ENCODE data around the gene GPBP1.
A peak's percentile ranks its signal among the peaks of the same experiment; 100 is the strongest.
"Not testable (repeated sequence)": the region's sequence is repeated elsewhere in the genome, so short reads cannot be mapped to it uniquely, and the experiment has no call there.

GPBP1 gene

DNA sequence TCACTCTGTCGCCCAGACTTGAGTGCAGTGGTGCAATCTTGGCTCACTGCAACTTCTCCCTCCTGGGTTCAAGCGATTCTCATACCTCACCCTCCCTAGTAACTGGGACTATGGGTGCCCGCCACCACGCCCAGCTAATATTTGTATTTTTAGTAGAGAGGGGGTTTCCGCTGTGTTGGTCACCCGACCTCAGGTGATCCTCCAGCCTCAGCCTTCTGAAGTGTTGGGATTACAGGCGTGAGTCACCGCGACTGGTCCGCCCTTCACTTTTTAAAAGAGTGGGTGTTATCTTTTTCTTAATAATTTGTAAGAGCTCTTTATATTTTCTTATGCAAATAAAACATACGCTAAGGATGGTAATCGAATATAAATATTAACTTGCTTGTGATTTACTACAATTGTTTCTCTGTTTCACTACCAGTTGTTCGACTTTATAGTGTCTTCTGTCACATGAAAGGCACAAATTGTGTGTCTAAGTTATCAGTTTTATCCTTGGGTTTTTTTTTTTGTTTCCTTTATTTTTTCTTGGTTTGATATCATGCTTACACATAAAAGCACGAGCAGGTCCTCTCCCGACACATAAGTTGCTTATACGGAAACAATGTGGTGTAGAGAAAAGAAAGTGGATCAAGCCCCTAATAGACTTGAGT is 1.9 kb upstream of the GPBP1 start:
- DNase-seq, result peak; percentile 46
- peak overlapping the region; percentile 98 for H3K27ac Mint-ChIP-seq
- H3K9me3 Mint-ChIP-seq, result no peaks in the 10 kb centered on the region
- H3K4me1 Mint-ChIP-seq, result peaks cover 21% of the 10 kb centered on the region
- H3K4me3 Mint-ChIP-seq, result peak overlapping the region; percentile 92
- H3K27me3 Mint-ChIP-seq, result no peaks in the 10 kb centered on the region
- peaks cover 15% of the 10 kb centered on the region for H3K36me3 Mint-ChIP-seq (ENCODE audit: low read depth)
- no peak for ATAC-seq

DNA sequence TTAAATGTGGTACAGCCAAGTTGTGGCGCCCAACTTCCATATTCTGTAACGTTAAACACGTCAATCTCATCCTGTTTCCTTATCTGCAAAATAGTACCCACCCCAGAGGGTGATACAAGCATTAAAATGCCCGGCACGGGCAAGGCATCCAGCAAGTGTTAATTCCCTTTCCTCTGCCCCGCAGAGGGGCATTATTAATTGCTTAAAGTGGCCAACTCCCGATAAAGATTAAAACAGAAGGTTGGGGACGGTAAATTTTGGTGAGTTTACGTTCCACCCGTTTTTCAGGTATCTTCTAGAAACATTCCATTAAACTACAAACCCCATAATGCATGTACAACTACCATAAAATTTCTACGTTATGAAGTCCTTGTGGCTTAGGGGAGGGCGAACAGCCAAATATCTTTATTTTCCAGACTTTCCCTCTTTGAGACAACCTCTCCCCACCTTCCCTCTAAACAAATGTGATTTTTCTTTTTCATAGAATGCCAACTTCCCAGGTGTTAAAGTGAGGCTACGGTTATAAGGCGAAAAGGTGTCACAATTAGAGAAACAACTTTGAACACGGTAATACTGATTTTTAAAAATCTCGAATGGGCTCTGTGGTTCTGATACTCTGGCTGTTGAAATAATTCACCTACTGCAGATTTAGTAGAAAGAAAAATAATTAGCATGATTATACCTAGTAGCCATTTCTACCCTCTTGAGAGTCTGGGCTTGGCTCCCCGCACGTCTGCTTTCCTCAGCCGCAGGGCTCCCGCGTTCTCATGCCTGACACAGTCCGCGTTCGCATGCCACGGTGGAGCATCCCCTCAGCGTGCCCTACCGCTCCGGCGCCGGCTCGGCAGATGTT is 1.2 kb upstream of the GPBP1 start:
- peaks cover 27% of the 10 kb centered on the region for H3K4me1 Mint-ChIP-seq
- H3K4me3 Mint-ChIP-seq, result peak overlapping the region; percentile 92
- no peaks in the 10 kb centered on the region for H3K27me3 Mint-ChIP-seq
- ATAC-seq (no peak), DNase-seq (peak; percentile 28)
- H3K27ac Mint-ChIP-seq, result peak overlapping the region; percentile 98
- H3K9me3 Mint-ChIP-seq, result no peaks in the 10 kb centered on the region
- peaks cover 20% of the 10 kb centered on the region for H3K36me3 Mint-ChIP-seq (ENCODE audit: low read depth)

DNA sequence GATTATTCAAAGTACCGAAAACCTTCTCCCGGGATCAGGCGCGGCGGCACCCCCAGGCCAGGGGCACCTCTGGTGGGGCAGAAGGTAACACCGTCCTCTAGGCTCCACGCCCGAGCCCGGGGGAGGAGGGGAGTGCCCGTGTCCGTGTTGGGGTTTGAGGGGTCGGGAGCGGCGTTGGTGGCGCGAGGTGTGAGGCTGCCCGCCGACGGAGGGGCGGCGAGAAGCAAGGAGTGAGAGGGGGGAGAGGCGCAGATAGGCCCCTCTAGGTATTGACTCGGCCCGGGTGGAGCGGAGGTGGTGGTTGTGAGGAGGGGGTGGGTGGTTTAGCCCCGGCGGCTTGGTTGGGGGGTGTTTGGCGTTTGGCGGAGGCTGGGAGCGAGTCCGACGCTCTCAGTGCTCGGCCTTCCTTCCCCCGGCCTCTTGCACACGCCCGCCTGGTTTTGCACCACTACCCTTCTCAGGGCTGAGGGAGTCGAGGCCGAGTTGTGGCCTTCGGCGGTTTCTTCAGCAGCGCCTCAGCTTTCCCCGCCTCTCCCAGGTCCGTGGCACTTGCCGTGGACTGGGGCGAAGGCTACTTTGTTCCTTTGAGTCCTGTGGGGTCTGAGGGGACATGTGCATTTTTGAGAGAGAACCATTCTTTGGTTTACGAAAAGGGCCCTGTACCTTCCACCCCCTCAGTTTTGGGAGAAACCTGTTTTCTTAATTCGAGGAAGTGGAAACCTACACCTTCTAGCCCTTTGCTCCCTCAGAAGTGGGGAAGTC is 450 bp downstream of the GPBP1 start:
- peaks cover 42% of the 10 kb centered on the region for H3K4me1 Mint-ChIP-seq
- ATAC-seq, result peak; percentile 1

DNA sequence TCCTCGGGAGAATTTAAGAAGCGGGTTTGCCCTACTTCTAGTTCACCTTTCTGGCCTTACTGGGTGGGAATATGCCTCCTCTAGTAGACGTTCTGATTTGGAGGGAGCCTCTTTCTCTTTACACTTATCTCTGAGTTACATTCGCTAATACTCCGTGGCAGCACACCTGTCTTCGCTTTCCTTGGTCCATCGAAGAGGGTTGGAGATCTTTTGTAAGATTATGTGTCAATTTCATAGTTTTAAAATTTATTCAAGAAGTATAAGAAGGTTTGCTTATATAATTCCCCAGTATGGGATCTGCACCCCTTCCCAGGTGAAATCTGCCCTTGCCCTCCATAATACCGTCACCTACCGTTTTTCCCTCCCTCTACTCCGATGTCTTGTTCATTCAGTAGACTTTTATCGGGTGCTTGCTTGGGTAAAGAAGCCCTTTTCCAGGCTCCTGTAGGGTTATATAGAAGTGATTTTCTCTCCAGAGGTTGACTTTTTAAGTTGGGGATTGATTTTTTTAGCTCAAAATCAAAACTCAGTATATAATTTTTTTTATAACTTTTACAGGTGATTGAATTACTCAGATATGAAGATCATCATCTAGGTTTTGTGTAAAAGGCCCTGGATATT is 1.1 kb downstream of the GPBP1 start:
- Mint-ChIP-seq H3K4me3 (peak overlapping the region; percentile 92), H3K4me1 (peaks cover 49% of the 10 kb centered on the region), H3K27ac (peak overlapping the region; percentile 98), H3K36me3 (ENCODE audit: low read depth) (peaks cover 41% of the 10 kb centered on the region), H3K9me3 (no peaks in the 10 kb centered on the region), H3K27me3 (no peaks in the 10 kb centered on the region)
- ATAC-seq (no peak), DNase-seq (no peak)

More for the DNA sequence above, 450 bp downstream of the GPBP1 start:
- peaks cover 34% of the 10 kb centered on the region for H3K36me3 Mint-ChIP-seq (ENCODE audit: low read depth)
- peak overlapping the region; percentile 98 for H3K27ac Mint-ChIP-seq
- H3K27me3 Mint-ChIP-seq, result no peaks in the 10 kb centered on the region
- DNase-seq, result peak; percentile 47
- no peaks in the 10 kb centered on the region for H3K9me3 Mint-ChIP-seq
- peak overlapping the region; percentile 92 for H3K4me3 Mint-ChIP-seq

GRCh38 chr5:57175551-57176309 is 1.9 kb downstream of the GPBP1 start:
- Mint-ChIP-seq H3K4me3 (peak overlapping the region; percentile 92), H3K27me3 (no peaks in the 10 kb centered on the region), H3K9me3 (no peaks in the 10 kb centered on the region), H3K4me1 (peaks cover 56% of the 10 kb centered on the region), H3K36me3 (ENCODE audit: low read depth) (peaks cover 48% of the 10 kb centered on the region), H3K27ac (peak overlapping the region; percentile 98)
- DNase-seq (peak; percentile 52), ATAC-seq (no peak)

DNA sequence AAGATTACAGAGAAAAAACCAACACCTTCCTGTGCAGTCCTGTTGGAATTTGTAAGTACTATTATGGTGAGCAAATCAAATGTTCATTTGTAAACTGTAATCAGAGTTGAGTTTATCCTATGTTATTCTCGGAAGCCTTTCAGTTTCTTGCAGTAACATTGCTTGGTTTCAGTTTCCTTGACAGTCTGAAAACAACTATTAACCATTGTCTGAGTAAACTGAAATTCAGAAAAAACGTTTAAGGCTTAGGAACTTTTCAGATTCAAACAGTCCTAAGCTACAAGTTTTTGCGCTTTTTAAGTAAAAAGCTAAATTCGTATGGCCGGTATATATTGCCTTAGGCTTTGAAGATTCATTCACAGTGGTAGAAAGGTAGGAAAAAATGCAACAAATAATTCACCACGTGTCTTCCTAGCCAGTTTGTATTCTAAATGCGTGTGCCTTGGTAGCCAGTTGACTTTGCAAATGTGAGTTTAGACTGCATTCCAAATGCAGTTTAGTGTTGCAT is 2.5 kb downstream of the GPBP1 start:
- peaks cover 54% of the 10 kb centered on the region for H3K36me3 Mint-ChIP-seq (ENCODE audit: low read depth)
- H3K4me3 Mint-ChIP-seq, result peak overlapping the region; percentile 92
- ATAC-seq (no peak), DNase-seq (no peak)
- H3K9me3 Mint-ChIP-seq, result no peaks in the 10 kb centered on the region
- H3K27ac Mint-ChIP-seq, result peak overlapping the region; percentile 98
- H3K27me3 Mint-ChIP-seq, result no peaks in the 10 kb centered on the region
- peaks cover 63% of the 10 kb centered on the region for H3K4me1 Mint-ChIP-seq

- no peaks in the 10 kb centered on the region for H3K27me3 Mint-ChIP-seq
- peaks cover 56% of the 10 kb centered on the region for H3K36me3 Mint-ChIP-seq (ENCODE audit: low read depth)
- peak overlapping the region; percentile 92 for H3K4me3 Mint-ChIP-seq
- ATAC-seq, result no peak
- no peaks in the 10 kb centered on the region for H3K9me3 Mint-ChIP-seq
- H3K27ac Mint-ChIP-seq, result peak overlapping the region; percentile 75
- DNase-seq, result no peak
- peaks cover 60% of the 10 kb centered on the region for H3K4me1 Mint-ChIP-seq
These were observed 3.8 kb downstream of the GPBP1 start for GRCh38 chr5:57177479-57178156.

GRCh38 chr5:57178238-57178637 is 4.4 kb downstream of the GPBP1 start:
- not testable (repeated sequence) for H3K27ac Mint-ChIP-seq, DNase-seq, H3K27me3 Mint-ChIP-seq, ATAC-seq, H3K9me3 Mint-ChIP-seq
- peaks cover 58% of the 10 kb centered on the region for H3K36me3 Mint-ChIP-seq (ENCODE audit: low read depth)
- peak overlapping the region; percentile 92 for H3K4me3 Mint-ChIP-seq
- peaks cover 62% of the 10 kb centered on the region for H3K4me1 Mint-ChIP-seq

- DNase-seq (no peak), ATAC-seq (no peak)
- peaks cover 70% of the 10 kb centered on the region for H3K4me1 Mint-ChIP-seq
- peak overlapping the region; percentile 73 for H3K27ac Mint-ChIP-seq
- no peaks in the 10 kb centered on the region for H3K9me3 Mint-ChIP-seq
- H3K36me3 Mint-ChIP-seq (ENCODE audit: low read depth), result peaks cover 70% of the 10 kb centered on the region
- H3K4me3 Mint-ChIP-seq, result peak overlapping the region; percentile 92
- no peaks in the 10 kb centered on the region for H3K27me3 Mint-ChIP-seq
These were observed 5.7 kb downstream of the GPBP1 start for GRCh38 chr5:57179262-57180200.

- ATAC-seq (no peak), DNase-seq (no peak)
- H3K27me3 Mint-ChIP-seq, result no peaks in the 10 kb centered on the region
- H3K9me3 Mint-ChIP-seq, result no peaks in the 10 kb centered on the region
- peaks cover 78% of the 10 kb centered on the region for H3K4me1 Mint-ChIP-seq
- peaks cover 68% of the 10 kb centered on the region for H3K36me3 Mint-ChIP-seq (ENCODE audit: low read depth)
- H3K27ac Mint-ChIP-seq, result peak overlapping the region; percentile 60
- peak overlapping the region; percentile 92 for H3K4me3 Mint-ChIP-seq
These were observed 7.3 kb downstream of the GPBP1 start for GRCh38 chr5:57181154-57181553.

GRCh38 chr5:57184322-57184721 is 10.5 kb downstream of the GPBP1 start:
- Mint-ChIP-seq H3K27ac (no peak overlapping the region), H3K4me3 (peak overlapping the region; percentile 37), H3K36me3 (ENCODE audit: low read depth) (peaks cover 55% of the 10 kb centered on the region), H3K9me3 (no peaks in the 10 kb centered on the region), H3K4me1 (peaks cover 84% of the 10 kb centered on the region), H3K27me3 (no peaks in the 10 kb centered on the region)
- ATAC-seq, result peak; percentile 65
- DNase-seq, result no peak

DNA sequence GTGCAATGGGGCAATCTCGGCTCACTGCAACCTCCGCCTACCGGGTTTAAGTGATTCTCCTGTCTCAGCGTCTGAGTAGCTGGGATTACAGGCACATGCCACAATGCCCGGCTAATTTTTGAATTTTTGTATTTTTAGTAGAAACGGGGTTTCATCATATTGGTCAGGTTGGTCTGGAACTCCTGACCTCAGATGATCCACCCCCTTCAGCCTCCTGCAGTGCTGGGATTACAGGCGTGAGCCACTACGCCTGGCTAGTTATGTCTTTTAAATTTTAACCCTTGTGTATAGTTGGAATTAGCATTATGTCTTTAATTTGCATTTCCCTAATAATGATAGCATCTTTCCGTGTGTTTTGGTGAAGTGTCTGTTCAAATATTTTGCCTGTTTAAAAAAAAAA is 11.5 kb downstream of the GPBP1 start:
- peaks cover 48% of the 10 kb centered on the region for H3K36me3 Mint-ChIP-seq (ENCODE audit: low read depth)

More for the DNA sequence above, 11.5 kb downstream of the GPBP1 start:
- no peak for DNase-seq
- Mint-ChIP-seq H3K4me1 (peaks cover 83% of the 10 kb centered on the region), H3K27me3 (no peaks in the 10 kb centered on the region), H3K4me3 (no peak overlapping the region), H3K9me3 (no peaks in the 10 kb centered on the region), H3K27ac (no peak overlapping the region)
- ATAC-seq, result no peak

Data from activated naive CD8-positive, alpha-beta T cell treated with anti-CD3 and anti-CD28 coated beads, Interleukin-2, amount 50 U/mL, for 24 hours (primary cell).